ENCODE data around the gene SLC35D2. TPM values are rescaled to one million over a fixed set of nuclear protein-coding genes. Genes with fewer than 3 reads are reported as not detected.
"Not testable (repeated sequence)": the region's sequence is repeated elsewhere in the genome, so short reads cannot be mapped to it uniquely, and the experiment has no call there.

Gene SLC35D2
- total RNA-seq, 1 donor from 2014 or later = 14.6 TPM

GRCh38 chr9:96360976-96361375, 22.5 kb downstream of the SLC35D2 start:
- peaks cover 4 to 6% (median 6%) of the 10 kb centered on the region in 3 donors for H3K36me3 ChIP-seq (ENCODE audit: control insufficient read depth in 3 of 3, insufficient read depth in 3 of 3, low read length in 3 of 3)
- no peaks in the 10 kb centered on the region for H3K4me1 ChIP-seq (ENCODE audit: control insufficient read depth in 3 of 3, insufficient read depth in 3 of 3, low read length in 3 of 3)
- no peaks in the 10 kb centered on the region for H3K9me3 ChIP-seq (ENCODE audit: control insufficient read depth in 3 of 3, low read length in 3 of 3)
- no peaks in the 10 kb centered on the region for H3K27me3 ChIP-seq (ENCODE audit: control insufficient read depth in 3 of 3, insufficient read depth in 3 of 3, low read length in 3 of 3)
- no peak overlapping the region for H3K9ac ChIP-seq (ENCODE audit: low read depth in 1 of 3, low read length in 3 of 3)
- H3K4me3 ChIP-seq (ENCODE audit: low read length in 3 of 3) = no peak overlapping the region
- H3K27ac ChIP-seq (ENCODE audit: low read depth, low read length) = no peak overlapping the region

- not testable (repeated sequence) for H3K27ac ChIP-seq (ENCODE audit: low read depth, low read length); H3K4me3 ChIP-seq (ENCODE audit: low read length in 3 of 3); H3K9me3 ChIP-seq (ENCODE audit: control insufficient read depth in 3 of 3, low read length in 3 of 3); H3K4me1 ChIP-seq (ENCODE audit: control insufficient read depth in 3 of 3, insufficient read depth in 3 of 3, low read length in 3 of 3); H3K27me3 ChIP-seq (ENCODE audit: control insufficient read depth in 3 of 3, insufficient read depth in 3 of 3, low read length in 3 of 3); H3K36me3 ChIP-seq (ENCODE audit: control insufficient read depth in 3 of 3, insufficient read depth in 3 of 3, low read length in 3 of 3); H3K9ac ChIP-seq (ENCODE audit: low read depth in 1 of 3, low read length in 3 of 3)
Measured at GRCh38 chr9:96360523-96360922, 23.0 kb downstream of the SLC35D2 start.

- no peak overlapping the region for H3K9ac ChIP-seq (ENCODE audit: low read depth in 1 of 3, low read length in 3 of 3)
- no peak overlapping the region for H3K4me3 ChIP-seq (ENCODE audit: low read length in 3 of 3)
- H3K36me3 ChIP-seq (ENCODE audit: control insufficient read depth in 3 of 3, insufficient read depth in 3 of 3, low read length in 3 of 3) = peaks cover 6 to 7% (median 7%) of the 10 kb centered on the region in 3 donors
- no peak overlapping the region for H3K27ac ChIP-seq (ENCODE audit: low read depth, low read length)
- H3K9me3 ChIP-seq (ENCODE audit: control insufficient read depth in 3 of 3, low read length in 3 of 3) = peaks cover 0 to 5% (median 2%) of the 10 kb centered on the region in 3 donors
- H3K4me1 ChIP-seq (ENCODE audit: control insufficient read depth in 3 of 3, insufficient read depth in 3 of 3, low read length in 3 of 3) = no peaks in the 10 kb centered on the region
- H3K27me3 ChIP-seq (ENCODE audit: control insufficient read depth in 3 of 3, insufficient read depth in 3 of 3, low read length in 3 of 3) = no peaks in the 10 kb centered on the region
Measured at GRCh38 chr9:96350866-96351265, 32.6 kb downstream of the SLC35D2 start.

GRCh38 chr9:96348261-96348660, 35.2 kb downstream of the SLC35D2 start:
- Histone ChIP-seq H3K27me3 (ENCODE audit: control insufficient read depth in 3 of 3, insufficient read depth in 3 of 3, low read length in 3 of 3) (no peaks in the 10 kb centered on the region), H3K9me3 (ENCODE audit: control insufficient read depth in 3 of 3, low read length in 3 of 3) (peaks cover 0 to 5% (median 2%) of the 10 kb centered on the region in 3 donors), H3K4me1 (ENCODE audit: control insufficient read depth in 3 of 3, insufficient read depth in 3 of 3, low read length in 3 of 3) (no peaks in the 10 kb centered on the region), H3K4me3 (ENCODE audit: low read length in 3 of 3) (no peak overlapping the region), H3K9ac (ENCODE audit: low read depth in 1 of 3, low read length in 3 of 3) (no peak overlapping the region), H3K27ac (ENCODE audit: low read depth, low read length) (no peak overlapping the region), H3K36me3 (ENCODE audit: control insufficient read depth in 3 of 3, insufficient read depth in 3 of 3, low read length in 3 of 3) (peaks cover 6 to 7% (median 6%) of the 10 kb centered on the region in 3 donors)

- Histone ChIP-seq H3K9ac (ENCODE audit: low read depth in 1 of 3, low read length in 3 of 3) (no peak overlapping the region), H3K27ac (ENCODE audit: low read depth, low read length) (no peak overlapping the region), H3K36me3 (ENCODE audit: control insufficient read depth in 3 of 3, insufficient read depth in 3 of 3, low read length in 3 of 3) (peaks cover 6 to 7% (median 6%) of the 10 kb centered on the region in 3 donors)
Measured at GRCh38 chr9:96345551-96345950, 38.0 kb downstream of the SLC35D2 start.

GRCh38 chr9:96344458-96345180, 38.9 kb downstream of the SLC35D2 start:
- Histone ChIP-seq H3K27me3 (ENCODE audit: control insufficient read depth in 3 of 3, insufficient read depth in 3 of 3, low read length in 3 of 3) (no peaks in the 10 kb centered on the region), H3K36me3 (ENCODE audit: control insufficient read depth in 3 of 3, insufficient read depth in 3 of 3, low read length in 3 of 3) (peaks cover 6 to 7% (median 6%) of the 10 kb centered on the region in 3 donors), H3K27ac (ENCODE audit: low read depth, low read length) (no peak overlapping the region), H3K9ac (ENCODE audit: low read depth in 1 of 3, low read length in 3 of 3) (no peak overlapping the region), H3K4me1 (ENCODE audit: control insufficient read depth in 3 of 3, insufficient read depth in 3 of 3, low read length in 3 of 3) (no peaks in the 10 kb centered on the region), H3K4me3 (ENCODE audit: low read length in 3 of 3) (no peak overlapping the region), H3K9me3 (ENCODE audit: control insufficient read depth in 3 of 3, low read length in 3 of 3) (peaks cover 0 to 5% (median 2%) of the 10 kb centered on the region in 3 donors)

More at GRCh38 chr9:96345551-96345950, 38.0 kb downstream of the SLC35D2 start:
- Histone ChIP-seq H3K27me3 (ENCODE audit: control insufficient read depth in 3 of 3, insufficient read depth in 3 of 3, low read length in 3 of 3) (no peaks in the 10 kb centered on the region), H3K4me1 (ENCODE audit: control insufficient read depth in 3 of 3, insufficient read depth in 3 of 3, low read length in 3 of 3) (no peaks in the 10 kb centered on the region), H3K4me3 (ENCODE audit: low read length in 3 of 3) (no peak overlapping the region), H3K9me3 (ENCODE audit: control insufficient read depth in 3 of 3, low read length in 3 of 3) (peaks cover 0 to 5% (median 2%) of the 10 kb centered on the region in 3 donors)

GRCh38 chr9:96343515-96344360, 39.8 kb downstream of the SLC35D2 start:
- Histone ChIP-seq H3K4me1 (ENCODE audit: control insufficient read depth in 3 of 3, insufficient read depth in 3 of 3, low read length in 3 of 3) (no peaks in the 10 kb centered on the region), H3K27ac (ENCODE audit: low read depth, low read length) (no peak overlapping the region), H3K4me3 (ENCODE audit: low read length in 3 of 3) (no peak overlapping the region), H3K9me3 (ENCODE audit: control insufficient read depth in 3 of 3, low read length in 3 of 3) (peaks cover 0 to 5% (median 2%) of the 10 kb centered on the region in 3 donors), H3K36me3 (ENCODE audit: control insufficient read depth in 3 of 3, insufficient read depth in 3 of 3, low read length in 3 of 3) (peaks cover 4 to 6% (median 6%) of the 10 kb centered on the region in 3 donors), H3K9ac (ENCODE audit: low read depth in 1 of 3, low read length in 3 of 3) (no peak overlapping the region), H3K27me3 (ENCODE audit: control insufficient read depth in 3 of 3, insufficient read depth in 3 of 3, low read length in 3 of 3) (no peaks in the 10 kb centered on the region)

GRCh38 chr9:96342571-96343245, 40.8 kb downstream of the SLC35D2 start:
- H3K9me3 ChIP-seq (ENCODE audit: control insufficient read depth in 3 of 3, low read length in 3 of 3) = no peaks in the 10 kb centered on the region
- no peak overlapping the region for H3K4me3 ChIP-seq (ENCODE audit: low read length in 3 of 3)
- H3K36me3 ChIP-seq (ENCODE audit: control insufficient read depth in 3 of 3, insufficient read depth in 3 of 3, low read length in 3 of 3) = no peaks in the 10 kb centered on the region
- no peaks in the 10 kb centered on the region for H3K27me3 ChIP-seq (ENCODE audit: control insufficient read depth in 3 of 3, insufficient read depth in 3 of 3, low read length in 3 of 3)
- no peak overlapping the region for H3K27ac ChIP-seq (ENCODE audit: low read depth, low read length)
- no peaks in the 10 kb centered on the region for H3K4me1 ChIP-seq (ENCODE audit: control insufficient read depth in 3 of 3, insufficient read depth in 3 of 3, low read length in 3 of 3)
- H3K9ac ChIP-seq (ENCODE audit: low read depth in 1 of 3, low read length in 3 of 3) = no peak overlapping the region

GRCh38 chr9:96340707-96341106, 42.8 kb downstream of the SLC35D2 start:
- Histone ChIP-seq H3K36me3 (ENCODE audit: control insufficient read depth in 3 of 3, insufficient read depth in 3 of 3, low read length in 3 of 3) (peaks cover 0 to 4% (median 0%) of the 10 kb centered on the region in 3 donors), H3K9me3 (ENCODE audit: control insufficient read depth in 3 of 3, low read length in 3 of 3) (no peaks in the 10 kb centered on the region), H3K27me3 (ENCODE audit: control insufficient read depth in 3 of 3, insufficient read depth in 3 of 3, low read length in 3 of 3) (no peaks in the 10 kb centered on the region), H3K4me3 (ENCODE audit: low read length in 3 of 3) (no peak overlapping the region), H3K9ac (ENCODE audit: low read depth in 1 of 3, low read length in 3 of 3) (no peak overlapping the region), H3K4me1 (ENCODE audit: control insufficient read depth in 3 of 3, insufficient read depth in 3 of 3, low read length in 3 of 3) (no peaks in the 10 kb centered on the region), H3K27ac (ENCODE audit: low read depth, low read length) (no peak overlapping the region)
